ENCODE results near the gene ATG16L2.
A peak's percentile ranks its signal among the peaks of the same experiment; 100 is the strongest.
"Not testable (repeated sequence)": the region's sequence is repeated elsewhere in the genome, so short reads cannot be mapped to it uniquely, and the experiment has no call there.

The ATG16L2 gene

DNA sequence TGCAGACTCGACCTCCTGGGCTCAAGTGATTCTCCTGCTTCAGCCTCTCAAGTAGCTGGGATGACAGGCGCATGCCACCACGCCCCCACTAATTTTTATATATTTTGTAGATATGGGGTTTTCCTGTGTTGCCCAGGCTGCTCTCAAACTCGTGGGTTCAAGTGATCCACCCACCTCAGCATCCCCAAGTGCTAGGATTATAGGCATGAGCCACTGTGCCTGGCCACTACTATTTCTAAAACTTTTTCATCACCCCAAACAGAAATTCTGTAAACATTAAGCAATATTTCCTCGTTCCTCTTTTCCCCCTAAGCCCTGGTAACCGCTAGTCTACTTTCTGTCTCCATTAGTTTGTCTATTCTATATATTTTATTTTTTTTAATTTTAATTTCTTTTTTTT is 9.0 kb upstream of the ATG16L2 start:
- no peak for DNase-seq

DNA sequence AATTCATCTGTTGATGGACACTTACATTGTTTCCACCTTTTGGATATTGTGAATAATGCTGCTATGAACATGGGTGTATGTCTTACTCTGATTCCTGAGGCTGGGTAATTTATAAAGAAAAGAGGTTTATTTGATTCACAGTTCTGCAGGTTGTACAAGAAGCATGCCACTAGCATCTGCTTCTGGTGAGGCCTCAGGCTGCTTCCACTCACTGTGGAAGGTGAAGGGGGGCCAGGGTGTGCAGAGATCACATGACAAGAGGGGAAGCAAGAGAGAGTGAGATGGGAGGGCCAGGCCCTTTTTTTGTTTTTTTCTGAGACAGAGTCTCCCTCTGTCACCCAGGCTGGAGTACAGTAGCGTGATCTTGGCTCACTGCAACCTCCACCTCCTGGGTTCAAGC is 7.8 kb upstream of the ATG16L2 start:
- not testable (repeated sequence) for DNase-seq

DNA sequence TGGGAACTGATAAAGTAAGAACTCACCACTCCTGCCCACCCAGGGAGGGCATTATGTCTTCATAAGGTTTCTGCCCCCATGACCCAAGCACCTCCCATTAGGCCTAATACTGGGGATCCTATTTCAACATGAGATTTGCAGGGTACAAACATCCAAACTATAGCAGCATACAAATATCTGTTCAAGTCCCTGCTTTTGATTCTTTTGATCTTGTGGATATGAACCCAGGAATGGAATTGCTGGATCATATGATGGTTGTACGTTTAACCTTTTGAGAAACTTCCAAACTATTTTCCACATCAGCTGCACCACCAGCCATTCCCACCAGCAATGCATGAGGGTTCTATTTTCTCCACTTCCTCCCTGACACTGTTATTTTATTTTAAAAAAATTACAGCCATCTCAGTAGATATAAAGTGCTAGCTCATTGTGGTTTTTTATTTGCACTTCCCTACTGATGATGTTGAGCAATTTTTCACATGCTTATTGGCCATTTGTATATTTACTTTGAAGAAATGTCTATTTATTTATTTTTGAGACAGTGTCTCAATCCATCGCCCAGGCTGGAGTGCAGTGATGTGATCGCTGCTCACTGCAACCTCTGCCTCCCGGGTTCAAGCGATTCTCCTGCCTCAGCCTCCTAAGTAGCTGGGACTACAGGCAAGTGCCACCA is 7.1 kb upstream of the ATG16L2 start:
- DNase-seq = peak; percentile 39

DNA sequence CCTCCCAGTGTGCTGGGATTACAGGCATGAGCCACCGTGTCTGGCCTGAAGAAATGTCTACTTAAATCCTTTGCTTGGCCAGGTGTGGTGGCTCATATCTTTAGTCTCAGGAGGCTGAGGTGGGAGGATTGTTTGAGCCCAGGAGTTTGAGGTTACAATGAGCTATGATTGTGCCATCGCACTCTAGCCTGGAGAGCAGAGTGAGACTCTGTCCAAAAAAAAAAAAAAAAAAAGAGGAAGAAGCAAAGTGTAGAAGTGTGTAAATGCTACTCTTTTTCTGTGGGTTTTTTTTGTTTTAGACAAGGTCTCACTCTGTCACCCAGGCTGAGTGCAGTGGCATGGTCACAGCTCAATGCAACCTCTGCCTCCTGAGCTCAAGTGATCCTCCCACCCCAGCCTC is 6.4 kb upstream of the ATG16L2 start:
- no peak for DNase-seq

DNA sequence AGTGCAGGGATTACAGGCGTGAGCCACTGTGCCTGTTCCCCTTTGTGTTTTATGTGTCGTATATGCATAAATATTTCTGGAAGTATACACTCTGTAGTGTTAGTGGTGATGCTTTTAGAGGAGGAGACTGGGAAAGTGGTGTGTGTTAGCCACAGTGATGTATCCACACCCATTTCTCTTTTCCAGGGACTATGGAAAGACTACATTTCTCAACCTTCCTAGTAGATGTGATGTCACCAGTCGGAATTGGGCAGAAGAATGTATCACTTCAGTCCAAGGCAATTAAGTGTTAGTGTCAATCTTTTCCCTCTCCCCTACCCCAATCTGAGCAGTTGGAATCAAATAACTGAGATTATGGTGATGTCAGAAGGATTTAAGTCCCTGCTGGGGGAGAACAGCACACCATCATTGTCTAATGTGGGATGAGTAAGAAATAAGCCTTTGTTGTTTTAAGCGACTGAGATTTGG is 5.8 kb upstream of the ATG16L2 start:
- peak; percentile 24 for DNase-seq

DNA sequence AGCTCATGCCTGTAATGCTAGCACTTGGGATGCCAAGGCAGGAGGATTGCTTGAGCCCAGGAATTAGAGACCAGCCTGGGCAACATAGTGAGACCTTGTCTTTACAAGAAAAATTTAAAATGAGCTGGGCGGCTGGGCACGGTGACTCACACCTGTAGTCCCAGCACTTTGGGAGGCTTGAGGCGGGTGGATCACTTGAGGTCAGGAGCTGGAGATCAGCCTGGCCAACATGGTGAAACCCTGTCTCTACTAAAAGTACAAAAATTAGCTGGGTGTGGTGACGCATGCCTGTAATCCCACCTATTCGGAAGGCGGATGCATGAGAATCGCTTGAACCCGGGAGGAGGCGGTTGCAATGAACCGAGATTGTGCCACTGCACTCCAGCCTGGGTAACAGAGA is 2.5 kb upstream of the ATG16L2 start:
- not testable (repeated sequence) for DNase-seq

DNA sequence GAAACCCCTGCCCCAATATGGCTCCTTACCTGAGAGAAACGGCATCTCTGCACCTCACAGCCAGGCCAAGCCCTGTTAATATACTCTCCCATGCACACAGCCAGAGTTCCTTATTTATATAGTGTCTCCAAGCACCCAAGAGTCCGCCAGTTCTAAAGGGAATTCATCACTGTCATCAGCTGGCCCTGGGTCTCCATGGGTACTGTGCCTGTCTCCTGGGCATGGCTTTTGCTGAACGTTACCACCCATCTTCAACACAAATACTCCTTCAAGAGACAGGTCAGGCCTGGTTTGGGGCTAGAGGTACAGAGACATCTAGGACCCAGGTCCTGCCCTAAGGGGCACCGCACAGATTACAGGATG is 1.6 kb upstream of the ATG16L2 start:
- no peak for DNase-seq

DNA sequence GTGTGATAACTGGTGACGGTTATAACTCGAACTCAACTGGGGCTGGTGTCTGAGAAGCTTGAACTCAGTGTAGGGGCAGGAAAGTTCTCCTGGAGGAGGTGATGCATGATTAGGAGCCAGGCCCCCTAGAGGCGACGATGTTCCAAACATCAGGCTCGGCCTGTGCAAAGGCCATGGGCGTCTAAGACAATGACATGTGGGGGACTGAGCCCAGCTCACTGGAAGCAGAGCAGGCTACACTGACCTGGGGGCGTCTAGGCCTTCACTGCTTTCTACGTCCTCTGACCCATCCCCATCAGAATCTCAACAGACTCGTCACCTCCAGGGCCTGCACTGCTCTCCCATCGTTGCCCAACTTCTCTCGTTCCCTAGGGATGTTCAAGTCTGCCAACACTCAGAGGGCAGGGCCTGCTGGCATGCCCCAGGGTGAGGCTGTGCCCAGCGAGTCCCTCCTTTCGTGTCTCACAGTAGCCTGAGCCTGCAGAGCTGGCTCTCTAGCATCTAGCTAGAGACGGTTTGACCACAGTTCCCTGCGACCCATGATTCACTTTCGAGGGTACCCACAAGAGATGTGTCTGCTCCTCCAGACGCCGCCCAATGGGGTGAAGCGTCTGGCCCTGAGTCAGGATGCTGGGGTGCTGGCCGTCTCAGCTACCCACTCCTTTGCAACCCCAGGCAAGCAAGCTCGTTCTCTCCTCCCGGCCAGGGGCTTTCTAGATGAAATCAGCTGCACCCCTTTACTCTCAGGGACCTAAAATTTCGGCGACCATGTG is 1.1 kb upstream of the ATG16L2 start:
- DNase-seq = peak; percentile 34

DNA sequence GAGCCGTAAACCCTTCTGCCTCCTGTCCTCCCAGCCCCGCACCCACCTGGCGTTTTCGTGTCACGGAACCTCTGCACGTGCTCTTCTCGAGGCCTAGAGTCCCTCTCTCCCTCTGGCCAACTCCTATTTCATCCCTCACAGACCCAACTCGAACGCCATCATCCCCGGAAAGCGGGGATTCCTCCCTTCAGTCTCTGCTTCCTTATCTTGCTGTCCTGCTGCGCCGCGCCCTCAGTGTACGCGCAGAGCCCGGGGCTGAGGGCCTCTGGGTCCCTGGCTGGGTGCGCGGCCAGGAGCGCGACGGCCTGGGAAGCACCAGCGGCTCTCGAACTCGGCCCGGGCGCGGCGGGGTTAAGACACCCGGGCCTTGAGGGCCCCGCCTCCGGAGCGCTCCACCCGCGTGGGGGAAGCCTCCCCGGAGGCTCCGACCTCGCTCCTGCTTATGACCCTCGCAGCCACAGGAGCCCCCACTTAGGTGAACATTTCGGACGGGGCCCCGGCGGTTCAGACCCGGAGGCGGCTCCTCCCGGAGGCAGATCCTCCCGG is 398 bp upstream of the ATG16L2 start:
- DNase-seq = peak; percentile 55

DNA sequence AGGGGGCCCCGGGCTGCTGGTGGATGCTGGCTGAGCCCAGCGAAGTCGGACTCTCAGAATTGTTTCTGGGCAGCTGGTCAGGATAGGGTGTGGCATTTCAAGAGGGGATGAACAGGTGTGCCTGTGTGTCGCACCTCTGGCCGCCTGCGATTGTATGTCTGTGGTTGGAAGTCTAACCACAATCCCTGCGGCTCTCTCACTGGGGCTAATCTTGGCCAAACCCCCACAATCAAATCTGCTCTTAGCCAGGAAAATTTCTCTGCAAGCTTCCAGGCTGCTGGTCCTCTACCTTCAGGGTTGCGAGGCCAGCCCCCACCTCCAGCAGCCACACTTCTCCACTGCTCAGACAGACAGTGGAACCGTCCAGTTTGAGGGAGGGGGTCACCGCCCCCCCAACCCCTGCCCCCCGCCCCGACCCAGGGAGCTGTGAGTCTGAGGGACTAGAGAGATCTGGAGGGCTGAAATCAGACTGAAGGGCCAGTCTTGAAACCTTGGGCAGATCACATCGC is 953 bp downstream of the ATG16L2 start:
- no peak for DNase-seq

DNA sequence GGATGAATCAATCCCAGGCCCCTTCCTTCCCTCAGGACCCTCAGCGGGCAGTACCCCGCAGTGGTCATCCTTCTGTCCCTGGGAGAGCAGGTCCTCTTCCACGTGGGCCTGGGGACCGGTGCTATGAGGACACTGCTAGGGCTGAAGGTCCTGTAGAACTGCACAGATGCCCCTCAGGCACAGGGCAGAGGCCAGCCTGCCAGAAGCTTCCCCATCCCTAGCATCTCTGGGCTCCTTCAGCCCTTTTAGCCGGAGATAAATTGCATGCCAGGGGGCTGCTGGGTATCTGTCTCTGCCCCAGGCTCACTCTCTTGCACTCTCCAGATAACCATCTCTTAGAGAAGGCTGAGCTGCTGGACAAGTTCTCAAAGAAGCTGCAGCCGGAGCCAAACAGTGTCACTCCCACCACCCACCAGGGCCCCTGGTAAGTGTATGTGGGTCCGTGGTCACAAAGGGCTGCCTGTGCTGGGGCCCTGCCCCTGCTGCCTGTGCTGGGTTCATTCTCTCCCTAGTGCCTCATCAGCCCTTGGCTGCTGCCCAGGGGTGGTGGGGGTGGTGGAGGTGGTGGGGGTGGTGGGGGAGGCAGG is 2.3 kb downstream of the ATG16L2 start:
- no peak for DNase-seq

DNA sequence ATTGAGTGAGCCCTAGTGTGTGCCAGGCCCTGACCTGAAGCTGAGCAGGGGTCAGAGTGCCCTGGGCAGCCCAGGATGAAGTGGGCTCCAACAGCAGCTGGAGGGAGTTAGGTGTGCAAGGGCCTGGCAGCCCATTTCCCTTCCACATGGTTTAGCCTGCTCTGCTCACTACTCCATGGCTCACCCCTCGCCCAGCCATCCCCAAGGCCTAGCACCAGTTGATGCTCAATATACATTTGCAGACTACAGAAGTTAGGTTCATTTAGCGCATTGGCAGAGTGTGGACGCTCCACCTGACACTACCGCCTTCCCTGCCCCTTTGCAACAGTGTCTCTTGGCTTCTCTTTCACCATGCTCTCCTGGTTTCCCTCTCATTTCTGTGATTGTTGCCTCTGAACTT is 3.8 kb downstream of the ATG16L2 start:
- DNase-seq = no peak

DNA sequence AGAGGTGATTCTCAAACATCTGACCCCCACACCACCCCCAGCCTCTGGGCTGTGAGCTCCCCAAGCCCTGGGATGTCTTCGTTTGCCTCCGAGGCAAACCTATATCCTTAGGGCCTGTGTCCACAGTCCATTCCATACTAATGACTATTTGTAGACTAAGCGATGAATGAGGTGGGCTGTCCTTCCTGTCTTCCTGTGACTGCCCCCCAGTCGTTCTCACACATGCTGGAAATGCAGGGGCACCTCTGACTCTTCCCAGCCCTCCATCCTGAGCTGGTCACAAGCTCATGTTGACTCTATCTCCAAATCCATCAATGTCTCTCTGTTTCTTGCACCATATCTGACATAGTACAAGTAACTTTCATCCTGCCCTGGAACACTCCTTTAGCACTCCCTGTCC is 4.8 kb downstream of the ATG16L2 start:
- no peak for DNase-seq

DNA sequence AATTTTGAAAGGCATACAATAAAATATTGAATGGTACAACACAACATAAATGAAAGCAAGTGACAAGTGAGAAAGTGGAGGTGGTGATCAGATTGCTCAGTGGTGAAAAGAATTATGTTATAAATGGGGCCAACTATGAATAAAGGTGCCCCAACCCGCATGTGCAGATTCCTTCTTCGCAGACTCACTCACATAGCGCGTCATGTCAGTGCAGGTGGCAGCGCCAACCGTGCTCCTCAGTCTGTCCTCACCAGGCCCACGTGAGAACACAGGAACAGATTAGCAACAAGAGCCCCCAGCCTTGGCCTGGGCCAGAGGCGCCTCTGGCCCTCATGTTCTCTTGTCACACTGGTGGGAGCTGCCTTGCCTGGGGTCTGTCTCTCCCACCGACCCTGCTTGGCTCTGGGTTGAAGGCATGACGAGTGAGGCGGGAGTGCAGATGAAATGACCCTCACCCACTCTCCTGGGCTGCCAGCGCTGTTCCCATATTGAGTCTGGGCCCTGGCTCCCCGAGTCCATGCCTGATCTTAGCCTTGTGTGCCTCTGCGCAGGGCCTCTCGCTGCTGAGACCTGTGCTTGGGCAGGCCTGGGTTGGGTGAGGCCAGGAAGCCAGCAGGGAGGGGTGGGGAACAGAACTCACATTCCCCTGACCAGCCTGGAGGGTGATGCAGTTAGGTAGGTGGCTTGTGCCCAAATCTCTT is 6.4 kb downstream of the ATG16L2 start:
- DNase-seq = no peak

DNA sequence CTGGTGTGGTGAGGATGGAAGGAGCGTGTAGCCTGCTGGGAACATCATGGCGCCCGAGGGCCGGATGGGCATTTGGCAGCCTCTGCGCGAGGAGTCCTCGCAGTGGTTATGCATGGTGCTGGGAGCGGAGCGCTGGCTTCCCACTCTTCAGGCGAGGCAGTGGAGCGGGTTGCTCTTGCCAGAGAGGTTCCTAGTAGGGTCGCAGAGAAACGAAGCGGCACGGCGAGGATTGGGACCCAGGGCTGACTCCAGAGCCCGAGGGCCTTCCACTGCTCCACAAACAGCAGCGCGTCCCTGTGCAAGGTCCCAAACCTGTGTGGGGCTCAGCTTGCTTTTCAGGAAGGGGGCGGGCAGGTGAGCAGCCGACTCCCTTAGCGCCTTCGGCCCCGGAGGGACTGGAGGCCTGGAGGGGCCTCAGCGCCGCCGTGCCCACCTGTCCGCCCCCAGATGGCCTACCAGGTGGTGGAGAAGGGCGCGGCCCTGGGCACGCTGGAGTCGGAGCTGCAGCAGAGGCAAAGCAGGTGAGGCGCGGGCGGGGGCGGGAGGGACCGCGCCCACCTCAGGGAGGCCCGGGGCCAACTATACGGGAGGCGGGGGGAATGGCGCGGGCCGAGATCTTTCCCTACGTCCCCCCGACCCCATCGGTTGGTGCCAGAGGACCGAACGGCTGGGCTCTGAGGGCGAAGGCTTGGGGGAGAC is 7.2 kb downstream of the ATG16L2 start:
- no peak for DNase-seq

DNA sequence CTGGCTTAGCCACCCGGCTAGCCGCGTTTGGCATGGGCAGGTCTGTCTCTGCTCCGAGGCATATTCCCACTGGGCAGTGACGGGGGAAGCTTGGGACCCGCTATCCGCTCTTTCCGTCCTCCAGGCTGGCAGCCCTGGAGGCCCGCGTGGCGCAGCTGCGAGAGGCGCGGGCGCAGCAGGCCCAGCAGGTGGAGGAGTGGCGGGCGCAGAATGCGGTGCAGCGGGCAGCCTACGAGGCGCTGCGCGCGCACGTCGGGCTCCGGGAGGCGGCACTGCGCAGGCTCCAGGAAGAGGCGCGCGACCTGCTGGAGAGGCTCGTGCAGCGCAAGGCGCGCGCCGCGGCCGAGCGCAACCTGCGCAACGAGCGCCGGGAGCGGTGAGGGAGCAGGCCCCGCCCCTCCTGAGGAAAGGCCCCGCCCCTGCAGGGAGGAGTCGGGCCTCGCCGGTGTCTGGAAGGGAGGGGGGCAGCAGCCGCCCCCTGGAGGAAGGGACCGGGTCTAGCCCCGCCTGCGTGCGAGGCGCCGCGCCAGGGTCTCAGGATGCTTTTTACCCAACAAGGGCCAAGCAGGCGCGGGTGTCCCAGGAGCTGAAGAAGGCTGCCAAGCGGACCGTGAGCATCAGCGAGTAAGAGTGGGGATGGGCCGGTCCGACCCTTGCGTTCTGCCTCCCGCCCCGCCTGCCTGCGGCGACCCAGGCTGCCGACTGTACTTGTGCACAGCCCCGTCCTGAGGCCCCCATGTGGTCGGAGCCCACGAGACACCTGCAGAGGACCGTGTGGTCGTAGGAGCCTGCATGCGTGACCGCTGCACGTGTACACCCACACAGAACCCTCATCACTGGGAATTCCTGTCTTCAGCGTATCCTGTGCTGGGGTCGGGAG is 7.9 kb downstream of the ATG16L2 start:
- peak; percentile 84 for DNase-seq

DNA sequence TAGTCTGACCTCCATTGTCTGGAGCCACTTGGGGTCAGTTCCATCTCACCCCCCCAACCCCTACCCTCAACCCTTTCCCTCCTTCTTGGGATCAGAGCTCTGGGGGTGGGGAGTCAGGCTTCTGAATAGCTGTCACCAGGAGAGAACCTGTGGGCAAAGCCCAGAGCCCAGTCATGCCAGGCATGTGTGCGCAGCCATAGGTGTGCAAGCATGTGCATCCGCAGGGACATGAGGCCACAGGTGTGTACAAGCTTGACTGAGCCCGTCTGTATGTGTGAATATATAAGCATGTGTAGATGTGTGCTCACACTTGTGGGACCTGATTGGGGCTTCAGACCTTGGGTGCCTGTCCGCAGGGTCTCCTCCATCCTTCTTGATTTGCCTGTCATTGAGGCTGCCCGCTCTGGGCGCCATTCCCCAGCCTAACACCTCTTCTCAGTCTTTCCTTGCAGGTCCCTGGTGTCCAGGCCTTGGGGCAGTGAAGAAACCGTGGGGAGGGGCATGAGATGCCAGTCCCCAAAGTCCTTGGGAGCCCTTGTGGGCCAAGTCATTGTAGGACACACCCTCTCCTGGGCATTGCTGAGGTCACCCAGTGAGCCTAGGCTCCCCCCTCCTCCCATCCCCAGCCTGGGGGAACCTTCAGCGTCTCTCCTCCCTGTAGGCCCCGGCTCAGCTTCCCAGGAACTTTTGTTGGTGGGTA is 9.0 kb downstream of the ATG16L2 start:
- no peak for DNase-seq

DNA sequence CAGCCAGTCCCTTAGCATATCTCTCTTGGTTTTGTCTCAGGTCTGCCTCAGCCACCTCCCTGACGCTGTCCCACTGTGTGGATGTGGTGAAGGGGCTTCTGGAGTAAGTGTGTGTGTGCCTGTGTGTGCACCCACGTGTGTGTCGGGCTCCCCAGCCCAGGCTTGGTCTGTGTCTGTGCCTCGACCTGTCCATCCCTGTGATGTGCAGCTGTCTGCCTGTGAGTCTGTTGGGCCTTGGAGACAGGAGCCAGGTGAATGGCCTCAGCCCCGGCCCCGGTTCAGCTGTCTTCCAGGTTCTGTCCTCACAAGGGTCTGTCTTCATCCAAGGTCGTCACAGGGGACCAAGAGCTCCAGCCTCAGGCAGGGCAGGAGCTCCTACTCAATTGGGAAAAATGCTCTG is 9.8 kb downstream of the ATG16L2 start:
- DNase-seq = no peak

DNA sequence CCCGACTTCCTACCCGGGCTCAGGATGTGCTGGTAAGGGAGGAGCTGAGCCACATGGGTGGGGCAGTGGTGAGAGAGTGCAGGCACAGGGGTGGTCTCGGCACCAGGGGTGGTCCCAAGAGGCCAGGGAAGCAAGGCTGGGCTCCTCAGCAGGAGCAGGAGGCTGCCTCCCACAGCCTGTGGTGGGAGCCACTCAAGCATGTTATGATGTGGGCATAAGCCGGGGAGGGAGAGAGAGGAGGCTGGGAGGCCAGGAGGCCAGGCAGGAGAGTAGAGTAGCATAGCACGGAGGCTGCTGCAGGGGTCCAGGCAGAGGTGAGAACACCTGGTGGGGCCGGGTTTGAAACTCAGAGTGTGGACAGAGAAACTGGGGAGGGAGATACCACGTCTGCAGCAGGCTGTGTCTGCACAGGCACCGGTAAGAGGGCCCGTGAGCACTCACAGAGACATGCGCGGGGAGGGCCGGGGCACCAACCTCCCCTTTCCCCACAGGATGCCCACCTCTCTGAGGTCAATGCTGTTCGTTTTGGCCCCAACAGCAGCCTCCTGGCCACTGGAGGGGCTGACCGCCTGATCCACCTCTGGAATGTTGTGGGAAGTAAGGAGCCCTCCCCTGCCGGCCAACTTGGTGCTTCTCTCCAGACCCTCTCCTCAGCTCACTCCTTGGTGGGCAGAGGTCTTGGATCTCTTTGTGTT is 10.7 kb downstream of the ATG16L2 start:
- DNase-seq = no peak

DNA sequence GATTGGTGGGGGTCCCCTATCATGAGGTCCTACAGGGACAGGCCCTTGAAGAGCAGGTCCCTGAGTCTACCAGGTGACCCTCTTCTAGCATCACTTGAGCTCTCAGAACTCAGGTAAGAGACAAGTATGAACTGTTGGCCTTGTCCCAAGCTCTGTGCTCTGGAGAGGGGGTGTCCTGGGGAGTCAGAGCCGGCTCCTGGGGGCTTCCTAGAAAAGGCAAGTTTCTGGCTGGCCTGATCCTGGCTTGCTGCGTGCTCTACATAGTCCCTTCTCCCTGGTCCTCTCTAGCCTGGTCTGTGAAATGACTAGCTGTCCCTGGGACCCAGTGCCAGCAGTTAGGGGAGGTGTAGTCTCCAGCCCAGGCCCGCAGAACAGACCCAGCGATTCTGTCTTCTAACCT is 11.4 kb downstream of the ATG16L2 start:
- DNase-seq = no peak
